ENCODE data around the gene SAMD10.

Gene SAMD10

GRCh38 chr20:63955827-63956663, 23.4 kb downstream of the SAMD10 start, which contains the start of gene UCKL1:
UCKL1 (minus strand) TSS chr20:63956416; CDS start chr20:63956372, 44 bp downstream.
- DNase-seq = peak; percentile 93

- peak; percentile 54 for DNase-seq
Observed at GRCh38 chr20:63955281-63955826, 24.1 kb downstream of the SAMD10 start.

- no peak for DNase-seq
Observed at GRCh38 chr20:63953764-63954429, 25.5 kb downstream of the SAMD10 start.

- DNase-seq = no peak
Observed at GRCh38 chr20:63952769-63953168, 26.7 kb downstream of the SAMD10 start.

GRCh38 chr20:63952210-63952535, 27.3 kb downstream of the SAMD10 start:
- DNase-seq = no peak

- no peak for DNase-seq
Observed at GRCh38 chr20:63951398-63952209, 27.8 kb downstream of the SAMD10 start.

GRCh38 chr20:63950701-63951397, 28.6 kb downstream of the SAMD10 start:
- DNase-seq = no peak

GRCh38 chr20:63947638-63948456, 31.6 kb downstream of the SAMD10 start:
- DNase-seq = peak; percentile 50

GRCh38 chr20:63946986-63947637, 32.3 kb downstream of the SAMD10 start:
- DNase-seq = no peak

GRCh38 chr20:63945921-63946920, 33.2 kb downstream of the SAMD10 start:
- DNase-seq = no peak

GRCh38 chr20:63945031-63945658, 34.3 kb downstream of the SAMD10 start:
- no peak for DNase-seq

- no peak for DNase-seq
Observed at GRCh38 chr20:63944078-63944941, 35.1 kb downstream of the SAMD10 start.

- DNase-seq = no peak
Observed at GRCh38 chr20:63943808-63944077, 35.7 kb downstream of the SAMD10 start.

- no peak for DNase-seq
Observed at GRCh38 chr20:63942969-63943807, 36.3 kb downstream of the SAMD10 start.

- peak; percentile 66 for DNase-seq
Observed at GRCh38 chr20:63942250-63942951, 37.0 kb downstream of the SAMD10 start.

GRCh38 chr20:63941282-63942081, 38.0 kb downstream of the SAMD10 start:
- peak; percentile 92 for DNase-seq
